Measurements from ENCODE around the gene FOXS1.

The FOXS1 gene

GRCh38 chr20:31841928-31842327, 3.5 kb downstream of the FOXS1 start:
- Histone ChIP-seq H3K27ac (ENCODE audit: low read depth, low read length) (no peak overlapping the region), H3K36me3 (ENCODE audit: control insufficient read depth, low read length) (no peaks in the 10 kb centered on the region), H3K9me3 (ENCODE audit: control insufficient read depth, insufficient read depth, low read length) (no peaks in the 10 kb centered on the region), H4K20me1 (ENCODE audit: control insufficient read depth, insufficient read depth, low read depth, low read length) (no peaks in the 10 kb centered on the region), H3F3A (ENCODE audit: control insufficient read depth, insufficient read depth) (no peaks in the 10 kb centered on the region), H3K79me2 (ENCODE audit: control insufficient read depth, low read length) (no peaks in the 10 kb centered on the region), H3K4me2 (ENCODE audit: low read length) (no peak overlapping the region), H3K4me1 (ENCODE audit: control insufficient read depth, low read length) (peaks cover 6% of the 10 kb centered on the region; the same call in 1 of the 2 replicates), H3K9me2 (replicated peaks; ENCODE audit: control insufficient read depth, low read length) (no peaks in the 10 kb centered on the region), H3K27me3 (ENCODE audit: control insufficient read depth, low read length) (peaks cover 15% of the 10 kb centered on the region), H3K4me3 (ENCODE audit: low read length) (no peak overlapping the region)
- TF ChIP-seq CTCF (IDR thresholded peaks at IDR 0.05; ENCODE audit: low read depth, low read length, poor library complexity, severe bottlenecking) (no peak), EZH2phosphoT487 (IDR thresholded peaks at IDR 0.05; ENCODE audit: borderline replicate concordance, low read length) (no peak)

- Histone ChIP-seq H3K4me1 (ENCODE audit: control insufficient read depth, low read length) (peaks cover 6% of the 10 kb centered on the region; the same call in 1 of the 2 replicates), H3K9me3 (ENCODE audit: control insufficient read depth, insufficient read depth, low read length) (no peaks in the 10 kb centered on the region), H3K79me2 (ENCODE audit: control insufficient read depth, low read length) (no peaks in the 10 kb centered on the region), H3K4me3 (ENCODE audit: low read length) (no peak overlapping the region), H3K36me3 (ENCODE audit: control insufficient read depth, low read length) (no peaks in the 10 kb centered on the region), H4K20me1 (ENCODE audit: control insufficient read depth, insufficient read depth, low read depth, low read length) (no peaks in the 10 kb centered on the region), H3F3A (ENCODE audit: control insufficient read depth, insufficient read depth) (no peaks in the 10 kb centered on the region), H3K27me3 (ENCODE audit: control insufficient read depth, low read length) (peaks cover 15% of the 10 kb centered on the region), H3K9me2 (replicated peaks; ENCODE audit: control insufficient read depth, low read length) (no peaks in the 10 kb centered on the region), H3K4me2 (ENCODE audit: low read length) (no peak overlapping the region), H3K27ac (ENCODE audit: low read depth, low read length) (no peak overlapping the region)
- no peak for TF ChIP-seq EZH2phosphoT487 (IDR thresholded peaks at IDR 0.05; ENCODE audit: borderline replicate concordance, low read length)
- no peak for TF ChIP-seq CTCF (IDR thresholded peaks at IDR 0.05; ENCODE audit: low read depth, low read length, poor library complexity, severe bottlenecking)
Observed at GRCh38 chr20:31840906-31841816, 4.2 kb downstream of the FOXS1 start.

GRCh38 chr20:31839782-31840487, 5.5 kb downstream of the FOXS1 start:
- H3K36me3 ChIP-seq (ENCODE audit: control insufficient read depth, low read length): no peaks in the 10 kb centered on the region
- no peaks in the 10 kb centered on the region for H3K9me3 ChIP-seq (ENCODE audit: control insufficient read depth, insufficient read depth, low read length)
- no peaks in the 10 kb centered on the region for H3K79me2 ChIP-seq (ENCODE audit: control insufficient read depth, low read length)
- peaks cover 15% of the 10 kb centered on the region for H3K27me3 ChIP-seq (ENCODE audit: control insufficient read depth, low read length)
- peaks cover 6% of the 10 kb centered on the region; the same call in 1 of the 2 replicates for H3K4me1 ChIP-seq (ENCODE audit: control insufficient read depth, low read length)
- H3K4me2 ChIP-seq (ENCODE audit: low read length): no peak overlapping the region
- no peaks in the 10 kb centered on the region for H3K9me2 ChIP-seq (replicated peaks; ENCODE audit: control insufficient read depth, low read length)
- TF ChIP-seq CTCF (IDR thresholded peaks at IDR 0.05; ENCODE audit: low read depth, low read length, poor library complexity, severe bottlenecking) (no peak), EZH2phosphoT487 (IDR thresholded peaks at IDR 0.05; ENCODE audit: borderline replicate concordance, low read length) (no peak)
- no peaks in the 10 kb centered on the region for H4K20me1 ChIP-seq (ENCODE audit: control insufficient read depth, insufficient read depth, low read depth, low read length)
- no peak overlapping the region for H3K27ac ChIP-seq (ENCODE audit: low read depth, low read length)
- H3F3A ChIP-seq (ENCODE audit: control insufficient read depth, insufficient read depth): no peaks in the 10 kb centered on the region
- no peak overlapping the region for H3K4me3 ChIP-seq (ENCODE audit: low read length)
